H9 (cell line): ENCODE measurements around the gene SYDE2. TPM values are rescaled to one million over a fixed set of nuclear protein-coding genes. Genes with fewer than 3 reads are reported as not detected.
A peak's percentile ranks its signal among the peaks of the same experiment; 100 is the strongest.

ENCODE experiments used
- DNase-seq: peaks from one replicate; pipeline ENCODE4 v3.0.0-alpha.2; 2017
- H2AFZ ChIP-seq: one replicate; pipeline ENCODE4 v1.6.1; 2013; ENCODE audit warnings: mild to moderate bottlenecking, low read length, control low read depth, moderate library complexity
- H2AK5ac ChIP-seq: 2 replicates; pipeline ENCODE4 v1.6.1; 2013; ENCODE audit warnings: low read length, control low read depth, mixed read lengths; ENCODE audit not compliant: insufficient read length
- H2BK120ac ChIP-seq: one replicate; pipeline ENCODE4 v1.6.1; 2013; ENCODE audit warnings: low read depth, mild to moderate bottlenecking, low read length, control low read depth, inconsistent platforms; ENCODE audit not compliant: poor library complexity, severe bottlenecking
- H2BK12ac ChIP-seq: 2 replicates; pipeline ENCODE4 v1.6.1; 2013; ENCODE audit warnings: low read length, control low read depth, mixed read lengths, low read depth; ENCODE audit not compliant: insufficient read length
- H2BK15ac ChIP-seq: 2 replicates; pipeline ENCODE4 v1.6.1; 2013; ENCODE audit warnings: low read depth, low read length, control low read depth
- H2BK20ac ChIP-seq: one replicate; pipeline ENCODE4 v1.6.1; 2013; ENCODE audit warnings: low read depth, mild to moderate bottlenecking, low read length, control low read depth, inconsistent platforms; ENCODE audit not compliant: poor library complexity, severe bottlenecking
- H2BK5ac ChIP-seq: 2 replicates; pipeline ENCODE4 v1.6.1; 2013; ENCODE audit warnings: low read length, control low read depth, mixed read lengths; ENCODE audit not compliant: insufficient read length
- H3K14ac ChIP-seq: 2 replicates; pipeline ENCODE4 v1.6.1; 2013; ENCODE audit warnings: low read length, control low read depth; ENCODE audit not compliant: insufficient read depth
- H3K18ac ChIP-seq: 2 replicates; pipeline ENCODE4 v1.6.1; 2013; ENCODE audit warnings: low read depth, mild to moderate bottlenecking, mixed read lengths, low read length, control low read depth; ENCODE audit not compliant: insufficient read length
- H3K23ac ChIP-seq: 2 replicates; pipeline ENCODE4 v1.6.1; 2013; ENCODE audit warnings: low read length, control low read depth, mixed read lengths, low read depth; ENCODE audit not compliant: insufficient read length
- H3K23me2 ChIP-seq: 2 replicates; pipeline ENCODE4 v1.6.1; 2013; ENCODE audit warnings: low read depth, mild to moderate bottlenecking, mixed read lengths, low read length, control low read depth; ENCODE audit not compliant: insufficient read length, poor library complexity, severe bottlenecking
- H3K27ac ChIP-seq: 2 replicates; pipeline ENCODE4 v1.5.1; 2013; ENCODE audit warnings: low read length, control low read depth, mixed read lengths, low read depth; ENCODE audit not compliant: insufficient read length
- H3K27me3 ChIP-seq: 2 replicates; pipeline ENCODE4 v1.6.1; 2013; ENCODE audit warnings: low read length, control low read depth, inconsistent platforms; ENCODE audit not compliant: insufficient read depth
- H3K4ac ChIP-seq: 2 replicates; pipeline ENCODE4 v1.6.1; 2013; ENCODE audit warnings: low read depth, mild to moderate bottlenecking, control low read depth, inconsistent platforms, low read length, moderate library complexity
- H3K4me1 ChIP-seq: 2 replicates; pipeline ENCODE4 v1.6.1; 2013; ENCODE audit warnings: low read length, control low read depth, inconsistent platforms; ENCODE audit not compliant: insufficient read depth
- H3K4me2 ChIP-seq: 2 replicates; pipeline ENCODE4 v1.6.1; 2013; ENCODE audit warnings: low read length, control low read depth, mixed read lengths; ENCODE audit not compliant: insufficient read length, insufficient read depth
- H3K56ac ChIP-seq: 2 replicates; pipeline ENCODE4 v1.6.1; 2013; ENCODE audit warnings: low read depth, mild to moderate bottlenecking, mixed read lengths, low read length, control low read depth; ENCODE audit not compliant: insufficient read length
- H3K79me1 ChIP-seq: 2 replicates; pipeline ENCODE4 v1.6.1; 2013; ENCODE audit warnings: low read depth, mild to moderate bottlenecking, moderate library complexity, low read length, control low read depth, inconsistent platforms; ENCODE audit not compliant: insufficient read depth, poor library complexity, severe bottlenecking
- H3K79me2 ChIP-seq: 2 replicates; pipeline ENCODE4 v1.6.1; 2013; ENCODE audit warnings: low read length, control low read depth, inconsistent platforms; ENCODE audit not compliant: insufficient read depth
- H3K9ac ChIP-seq: 2 replicates; pipeline ENCODE4 v1.6.1; 2013; ENCODE audit warnings: low read length, control low read depth, mixed read lengths; ENCODE audit not compliant: insufficient read length; ENCODE audit errors: extremely low read depth
- H3K9me3 ChIP-seq: one replicate; pipeline ENCODE4 v1.6.1; 2013; ENCODE audit warnings: low read depth, low read length, inconsistent platforms; ENCODE audit not compliant: control insufficient read depth
- H3T11ph ChIP-seq: one replicate; pipeline ENCODE4 v1.6.1; 2013; ENCODE audit warnings: mild to moderate bottlenecking, low read length, control low read depth, inconsistent platforms
- H4K20me1 ChIP-seq: one replicate; pipeline ENCODE4 v1.6.1; 2013; ENCODE audit not compliant: control insufficient read depth, insufficient read length, insufficient read depth
- H4K5ac ChIP-seq: 2 replicates; pipeline ENCODE4 v1.6.1; 2013; ENCODE audit warnings: low read depth, mild to moderate bottlenecking, mixed read lengths, low read length, control low read depth; ENCODE audit not compliant: insufficient read length
- H4K8ac ChIP-seq: replicated peaks from 2 replicates; pipeline ENCODE4 v1.6.1; 2013; ENCODE audit warnings: low read length, control low read depth, mixed read lengths, low read depth; ENCODE audit not compliant: insufficient read length
- H4K91ac ChIP-seq: 2 replicates; pipeline ENCODE4 v1.6.1; 2013; ENCODE audit warnings: low read depth, mild to moderate bottlenecking, moderate library complexity, mixed read lengths, low read length, control low read depth; ENCODE audit not compliant: insufficient read length
- H3K27ac Mint-ChIP-seq, 3 experiments: 2 replicates in 2 of 3; 3 replicates in 1 of 3; pipeline ENCODE4 v1.8.0; 2020 to 2021; ENCODE audit warnings: mixed read lengths in 3 of 3, mild to moderate bottlenecking in 1 of 3, moderate library complexity in 1 of 3
- H3K27me3 Mint-ChIP-seq: 2 replicates; pipeline ENCODE4 v1.8.0; 2021; ENCODE audit warnings: low read depth, mild to moderate bottlenecking, moderate library complexity, mixed read lengths
- H3K36me3 Mint-ChIP-seq, 3 experiments: 2 replicates in 2 of 3; 3 replicates in 1 of 3; pipeline ENCODE4 v1.8.0; 2020 to 2021; ENCODE audit warnings: low read depth in 3 of 3, mixed read lengths in 3 of 3; ENCODE audit not compliant: insufficient read depth in 1 of 3
- H3K4me1 Mint-ChIP-seq, 2 experiments: 2 replicates each; pipeline ENCODE4 v1.8.0; 2020; ENCODE audit warnings: mixed read lengths in 2 of 2
- H3K4me3 Mint-ChIP-seq, 2 experiments: 2 replicates in 1 of 2; 3 replicates in 1 of 2; pipeline ENCODE4 v1.8.0; 2020 to 2021; ENCODE audit warnings: mild to moderate bottlenecking in 2 of 2, mixed read lengths in 2 of 2, moderate library complexity in 1 of 2
- H3K9me3 Mint-ChIP-seq, 2 experiments: 2 replicates in 1 of 2; 3 replicates in 1 of 2; pipeline ENCODE4 v1.8.0; 2020; ENCODE audit warnings: mild to moderate bottlenecking in 2 of 2, mixed read lengths in 2 of 2, moderate library complexity in 1 of 2
- CTCF ChIP-seq: fragments of 200-600 bp; sonication (generic); conservative IDR thresholded peaks from 3 replicates; pipeline ENCODE4 v1.8.0; 2021; ENCODE audit warnings: antibody characterized with exemption, mild to moderate bottlenecking
- WGBS: extraction: QIAGEN DNeasy Blood & Tissue Kit; methylation state at CpG from one replicate; pipeline ENCODE4 v1.1.7; 2013; ENCODE audit warnings: missing lambda C conversion rate, low lambda C conversion rate, mixed read lengths; ENCODE audit not compliant: insufficient read length; ENCODE audit errors: extremely low coverage; 5-methylcytosine and 5-hydroxymethylcytosine counted together
- total RNA-seq: library from RNA; stranded (reverse); gene quantifications from 2 replicates; pipeline ENCODE4 v1.2.1, GENCODE V29; 2021

SYDE2 gene
- total RNA-seq, 1 experiment from 2014 or later: 12.4 TPM

DNA sequence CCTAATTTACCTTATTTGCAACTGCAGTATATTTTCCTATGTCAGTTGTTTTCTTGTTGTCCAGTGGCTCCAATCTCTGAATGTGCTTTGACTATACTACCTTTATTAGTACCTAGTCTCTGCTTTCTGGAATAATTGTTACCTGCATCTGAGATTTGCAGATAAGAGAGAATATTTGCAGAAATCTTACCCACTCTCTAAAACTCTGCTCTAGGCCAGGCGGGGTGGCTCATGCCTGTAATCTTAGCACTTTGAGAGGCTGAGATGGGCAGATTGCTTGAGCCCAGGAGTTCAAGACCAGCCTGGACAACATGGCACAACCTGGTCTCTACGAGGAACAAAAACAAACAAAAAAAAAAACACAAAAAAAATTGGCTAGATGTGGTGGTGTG lies 2.0 kb upstream of the SYDE2 start:
- no peak for DNase-seq
- Histone ChIP-seq H3K23me2 (peaks cover 5% of the 10 kb centered on the region), H4K8ac (no peak overlapping the region), H4K5ac (no peak overlapping the region), H3K18ac (no peak overlapping the region), H3K4me2 (no peak overlapping the region), H3K9ac (no peak overlapping the region), H3K23ac (no peak overlapping the region), H2AK5ac (no peak overlapping the region), H3K4ac (no peak overlapping the region), H3K27ac (no peak overlapping the region), H2BK5ac (no peak overlapping the region), H3K14ac (no peak overlapping the region), H2BK120ac (no peak overlapping the region), H4K20me1 (no peaks in the 10 kb centered on the region), H3K9me3 (no peaks in the 10 kb centered on the region), H2BK12ac (no peak overlapping the region), H2BK15ac (no peak overlapping the region), H4K91ac (no peak overlapping the region), H3K27me3 (no peaks in the 10 kb centered on the region), H3T11ph (no peak overlapping the region), H2AFZ (no peak overlapping the region), H3K56ac (no peak overlapping the region), H3K79me2 (peaks cover 3% of the 10 kb centered on the region; the same call in 1 of the 2 replicates), H2BK20ac (no peak overlapping the region), H3K79me1 (no peaks in the 10 kb centered on the region), H3K4me1 (no peaks in the 10 kb centered on the region; the same call in 1 of the 2 replicates)
- peaks cover 0 to 2% (median under 1%) of the 10 kb centered on the region in 3 experiments; a peak in 3 of 7 replicates for H3K36me3 Mint-ChIP-seq
- H3K9me3 Mint-ChIP-seq: no peaks in the 10 kb centered on the region
- peaks cover 49 to 50% of the 10 kb centered on the region in 2 experiments for H3K4me1 Mint-ChIP-seq
- WGBS: no CpG with 5 or more reads among the region's 2 CpGs
- TF ChIP-seq CTCF: no peak
- H3K27me3 Mint-ChIP-seq: no peaks in the 10 kb centered on the region
- peak overlapping the region; percentile 4 to 24; a peak in 1 of 5 replicates for H3K4me3 Mint-ChIP-seq
- 0 out of 7 replicates have a peak overlapping the region, but pooled peaks of 1 of the 3 experiments have one; percentile 59 for H3K27ac Mint-ChIP-seq
